A549 (cell line): ENCODE measurements around the gene AFF1. TPM values are rescaled to one million over a fixed set of nuclear protein-coding genes. Genes with fewer than 3 reads are reported as not detected.

Experiments used
- ATAC-seq, 2 experiments: fragments of 200-7000 bp in 1 of 2; fragments of >200 bp in 1 of 2; cut with Nextera tagmentation in 1 of 2; cut with Tn5 transposase in 1 of 2; 3 replicates each; pipeline versions ENCODE4 v1.8.0 to v1.9.1; 2018 to 2020; ENCODE audit warnings: mild to moderate bottlenecking in 1 of 2, moderate library complexity in 1 of 2
- CTCF ChIA-PET: fragments of 300-600 bp; sonication (Branson Sonifier 250); formaldehyde crosslinking; extraction: SDS; loops from one replicate; lab custom pipeline; 2021; ENCODE audit warnings: antibody characterized with exemption, inconsistent platforms; lab: Yijun Ruan, JAX
- POLR2A ChIA-PET: fragments of 350-600 bp; formaldehyde crosslinking; extraction: SDS; loops from one replicate; lab custom pipeline; 2021; ENCODE audit warnings: antibody characterized with exemption, inconsistent platforms; lab: Yijun Ruan, JAX
- DNase-seq, 2 experiments: peaks; one replicate each; pipeline versions ENCODE4 v3.0.0 to v3.0.0-alpha.2; 2011 to 2016; ENCODE audit warnings: low read depth in 1 of 2, low spot score in 1 of 2
- FAIRE-seq: peaks from 2 replicates; lab custom pipeline; 2011; peaks lifted over from hg19 to GRCh38; lab: Jason Lieb, UNC
- H3K27ac ChIP-seq, 2 experiments: fragments of >200 bp; sonication (Bioruptor Twin); formaldehyde crosslinking; 3 replicates each; pipeline ENCODE4 v1.5.1; 2016 to 2017
- H3K4me1 ChIP-seq: fragments of >200 bp; sonication (Bioruptor Twin); formaldehyde crosslinking; 3 replicates; pipeline ENCODE4 v1.6.1; 2016
- H3K4me2 ChIP-seq: fragments of >200 bp; sonication (Bioruptor Twin); formaldehyde crosslinking; 3 replicates; pipeline ENCODE4 v1.6.1; 2016
- H3K4me3 ChIP-seq: fragments of >200 bp; sonication (Bioruptor Twin); formaldehyde crosslinking; 3 replicates; pipeline ENCODE4 v1.5.1; 2016
- H3K9me3 ChIP-seq: fragments of >200 bp; sonication (Bioruptor Twin); formaldehyde crosslinking; 3 replicates; pipeline ENCODE4 v1.6.1; 2016
- CEBPB ChIP-seq, 2 experiments: fragments of >200 bp in 1 of 2; sonication (Bioruptor Twin) in 1 of 2; formaldehyde crosslinking in 1 of 2; IDR thresholded peaks; 2 replicates each; pipeline ENCODE4 v1.6.1; 2012 to 2016
- CHD4 ChIP-seq: fragments of 200-600 bp; sonication (generic); IDR thresholded peaks from 2 replicates; pipeline ENCODE4 v1.6.1; 2016; ENCODE audit warnings: antibody characterized with exemption, mild to moderate bottlenecking, borderline replicate concordance
- EHMT2 ChIP-seq: fragments of 200-600 bp; sonication (generic); IDR thresholded peaks from 2 replicates; pipeline ENCODE4 v1.6.1; 2016; ENCODE audit warnings: antibody characterized with exemption, low read depth, mild to moderate bottlenecking, moderate library complexity
- EP300 ChIP-seq, 2 experiments: fragments of >200 bp; sonication (Bioruptor Twin); formaldehyde crosslinking; IDR thresholded peaks; 2 replicates in 1 of 2; 3 replicates in 1 of 2; pipeline ENCODE4 v1.6.1; 2016 to 2017
- ESRRA ChIP-seq: fragments of 150-350 bp; IDR thresholded peaks from 2 replicates; pipeline ENCODE4 v1.6.1; 2014; ENCODE audit warnings: mild to moderate bottlenecking, low read length, borderline replicate concordance
- FOSL2 ChIP-seq, 2 experiments: fragments of 450-650 bp in 1 of 2; fragments of >200 bp in 1 of 2; sonication (Bioruptor Twin) in 1 of 2; formaldehyde crosslinking; IDR thresholded peaks; 2 replicates each; pipeline versions ENCODE4 v1.5.0 to v1.6.1; 2016 to 2020; ENCODE audit warnings: mild to moderate bottlenecking in 1 of 2, moderate library complexity in 1 of 2
- HOXA7 ChIP-seq: fragments of 250-450 bp; sonication (Bioruptor Pico); IDR thresholded peaks from 2 replicates; pipeline ENCODE4 v1.5.0; 2020; ENCODE audit warnings: mild to moderate bottlenecking, moderate library complexity
- HOXB13 ChIP-seq: fragments of 250-450 bp; sonication (Bioruptor Pico); IDR thresholded peaks from 2 replicates; pipeline ENCODE4 v1.5.0; 2020; ENCODE audit warnings: low read depth, mild to moderate bottlenecking, moderate library complexity
- MAZ ChIP-seq: fragments of 150-350 bp; IDR thresholded peaks from 2 replicates; pipeline ENCODE4 v1.6.1; 2014; ENCODE audit warnings: antibody characterized with exemption, low read depth, low read length, borderline replicate concordance
- POLR2AphosphoS2 ChIP-seq: conservative IDR thresholded peaks from 2 replicates; pipeline ENCODE4 v1.6.1; 2012; ENCODE audit warnings: low read length, improper control_type of control experiment, inconsistent platforms
- RAD21 ChIP-seq, 2 experiments: fragments of >200 bp in 1 of 2; sonication (Bioruptor Twin) in 1 of 2; formaldehyde crosslinking in 1 of 2; IDR thresholded peaks in 1 of 2; conservative IDR thresholded peaks in 1 of 2; 2 replicates in 1 of 2; 3 replicates in 1 of 2; pipeline ENCODE4 v1.6.1; 2012 to 2018; ENCODE audit warnings: inconsistent platforms in 1 of 2
- RARB ChIP-seq: fragments of 250-450 bp; sonication (Bioruptor Pico); IDR thresholded peaks from 2 replicates; pipeline ENCODE4 v1.8.0; 2021; ENCODE audit warnings: mild to moderate bottlenecking, moderate library complexity
- TFCP2L1 ChIP-seq: fragments of 250-450 bp; sonication (Bioruptor Pico); IDR thresholded peaks from 2 replicates; pipeline ENCODE4 v1.5.0; 2021; ENCODE audit warnings: mild to moderate bottlenecking
- TP53 ChIP-seq: fragments of 250-450 bp; sonication (Bioruptor Pico); IDR thresholded peaks from 2 replicates; pipeline ENCODE4 v1.5.0; 2021; ENCODE audit warnings: mild to moderate bottlenecking, moderate library complexity
- ZFP36 ChIP-seq: fragments of 450-650 bp; IDR thresholded peaks from 2 replicates; pipeline ENCODE4 v1.6.1; 2014; ENCODE audit warnings: borderline replicate concordance; ENCODE audit not compliant: partially characterized antibody
- ZNF302 ChIP-seq: fragments of 250-450 bp; sonication (Bioruptor Pico); IDR thresholded peaks from 2 replicates; pipeline ENCODE4 v1.9.0; 2021; ENCODE audit warnings: inconsistent platforms, mild to moderate bottlenecking, moderate library complexity
- WGBS: methylation state at CpG from one replicate; pipeline ENCODE4 v1.1.6; 2017; ENCODE audit errors: missing lambda C conversion rate; 5-methylcytosine and 5-hydroxymethylcytosine counted together
- polyA plus RNA-seq, 4 experiments: library from polyadenylated mRNA; depleted of rRNA in 3 of 4; stranded (reverse); fragments of >200 nt; fragmentation: RNase III in 1 of 4; extraction: RNeasy Plus Mini Kit Qiagen cat#74134 plus additional on column Dnase treatment in 1 of 4; gene quantifications; 2 replicates in 3 of 4; 3 replicates in 1 of 4; pipeline ENCODE4 v1.2.3, GENCODE V29; 2011 to 2017
- TF ChIP-seq, protein P1 (sequence below): fragments of 450-650 bp; IDR thresholded peaks from 2 replicates; pipeline ENCODE4 v1.6.1; 2014; ENCODE audit warnings: antibody characterized with exemption
- TF ChIP-seq, protein P2 (sequence below): IDR thresholded peaks from 2 replicates; pipeline ENCODE4 v1.6.1; 2012; ENCODE audit warnings: low read depth, borderline replicate concordance
- TF ChIP-seq, protein P3 (sequence below): fragments of >200 bp; sonication (Bioruptor Twin); formaldehyde crosslinking; IDR thresholded peaks from 3 replicates; pipeline ENCODE4 v1.5.1; 2016

Gene AFF1
- polyA plus RNA-seq, 2 of the 4 experiments (the other 2 are of a cell fraction), result 13.7 to 15.4 TPM

DNA sequence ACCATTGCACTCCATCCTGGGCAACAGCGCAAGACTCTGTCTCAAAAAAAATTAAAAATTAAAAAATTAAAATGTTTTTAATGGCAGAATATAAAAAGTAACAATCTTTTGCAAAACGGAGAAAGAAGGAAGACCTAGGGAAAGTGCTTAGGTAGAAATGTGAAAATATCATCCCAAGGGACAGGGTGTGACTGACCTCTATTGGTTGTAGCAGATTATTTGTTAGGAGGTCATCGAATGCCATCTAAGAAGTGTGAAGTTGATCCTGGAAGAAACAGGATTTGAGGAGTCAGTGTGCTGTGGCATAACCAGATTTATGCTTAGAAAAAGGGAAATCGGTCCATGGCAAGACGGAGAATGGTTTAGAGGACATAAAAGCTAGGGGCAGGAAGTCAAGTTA, 24.4 kb upstream of the AFF1 start:
- H3K4me1 ChIP-seq, result no peaks in the 10 kb centered on the region
- no peak overlapping the region for H3K4me2 ChIP-seq
- DNase-seq (no peak), ATAC-seq (no peak), FAIRE-seq (no peak)
- no peaks in the 10 kb centered on the region for H3K9me3 ChIP-seq
- 91% methylated on average over 5 of the region's 5 CpGs for WGBS
- CTCF ChIA-PET, result no interaction called here
- H3K4me3 ChIP-seq, result no peak overlapping the region
- POLR2A ChIA-PET, result no interaction called here
- H3K27ac ChIP-seq, result no peak overlapping the region
- TF ChIP-seq RAD21 (conservative IDR thresholded peaks at IDR 0.05 in 1 of 2, IDR thresholded peaks at IDR 0.05 in 1 of 2) (0 out of 5 replicates have a peak, but pooled peaks of 1 of the 2 experiments have one; percentile 23), EP300 (IDR thresholded peaks at IDR 0.05) (no peak)
- TF ChIP-seq, protein P1, sequence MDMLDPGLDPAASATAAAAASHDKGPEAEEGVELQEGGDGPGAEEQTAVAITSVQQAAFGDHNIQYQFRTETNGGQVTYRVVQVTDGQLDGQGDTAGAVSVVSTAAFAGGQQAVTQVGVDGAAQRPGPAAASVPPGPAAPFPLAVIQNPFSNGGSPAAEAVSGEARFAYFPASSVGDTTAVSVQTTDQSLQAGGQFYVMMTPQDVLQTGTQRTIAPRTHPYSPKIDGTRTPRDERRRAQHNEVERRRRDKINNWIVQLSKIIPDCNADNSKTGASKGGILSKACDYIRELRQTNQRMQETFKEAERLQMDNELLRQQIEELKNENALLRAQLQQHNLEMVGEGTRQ, result no peak

DNA sequence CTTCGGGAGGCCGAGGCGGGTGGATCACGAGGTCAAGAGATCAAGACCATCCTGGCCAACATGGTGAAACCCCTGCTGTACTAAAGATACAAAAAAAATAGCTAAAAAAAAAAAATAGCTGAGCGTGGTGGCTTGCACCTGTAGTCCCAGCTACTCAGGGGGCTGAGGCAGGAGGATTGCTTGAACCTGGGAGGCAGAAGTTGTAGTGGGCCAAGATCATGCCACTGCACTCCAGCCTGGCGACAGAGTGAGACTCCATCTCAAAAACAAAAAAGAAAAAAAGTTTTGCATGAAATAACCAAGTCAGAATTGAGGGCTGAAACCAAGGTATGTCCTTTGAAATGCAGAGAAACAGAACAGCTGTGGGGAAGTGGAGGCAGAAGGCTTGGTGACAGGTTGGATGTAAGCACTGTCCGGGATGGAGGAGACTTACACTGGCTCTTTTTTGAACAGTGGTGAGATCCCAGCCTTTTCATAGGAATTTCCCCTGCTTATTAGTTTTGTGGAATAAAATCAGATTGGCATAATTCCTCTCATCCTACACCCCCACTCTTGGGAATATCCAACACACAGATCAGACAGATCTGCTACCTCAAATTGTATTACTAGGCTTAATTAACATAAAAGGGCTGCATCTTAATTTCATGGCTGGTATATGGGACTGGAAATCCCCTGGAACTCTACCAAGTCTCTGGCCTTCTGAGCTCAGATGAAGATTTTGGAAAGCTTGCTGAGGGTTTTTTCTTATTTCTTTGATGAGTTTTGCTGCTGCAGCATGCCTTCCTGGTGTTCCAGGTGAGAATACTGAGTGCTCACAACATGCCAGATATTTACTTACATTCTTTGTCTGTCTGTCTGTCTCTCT, 23.8 kb upstream of the AFF1 start:
- POLR2A ChIA-PET, result no interaction called here
- Histone ChIP-seq H3K4me3 (no peak overlapping the region), H3K9me3 (no peaks in the 10 kb centered on the region), H3K4me2 (no peak overlapping the region), H3K4me1 (no peaks in the 10 kb centered on the region), H3K27ac (no peak overlapping the region)
- whole genome bisulfite sequencing, result 83% methylated on average over 7 of the region's 7 CpGs
- ATAC-seq, result no peak
- CTCF ChIA-PET, result interaction anchor here (0.9 to 2.1 kb wide), 2 partner anchors 9 to 11 kb away, joined by 3 to 6 read pairs; no protein-coding TSS in a partner anchor
- FAIRE-seq, result no peak
- no peak for DNase-seq
- TF ChIP-seq, protein P2, sequence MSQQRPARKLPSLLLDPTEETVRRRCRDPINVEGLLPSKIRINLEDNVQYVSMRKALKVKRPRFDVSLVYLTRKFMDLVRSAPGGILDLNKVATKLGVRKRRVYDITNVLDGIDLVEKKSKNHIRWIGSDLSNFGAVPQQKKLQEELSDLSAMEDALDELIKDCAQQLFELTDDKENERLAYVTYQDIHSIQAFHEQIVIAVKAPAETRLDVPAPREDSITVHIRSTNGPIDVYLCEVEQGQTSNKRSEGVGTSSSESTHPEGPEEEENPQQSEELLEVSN, result no peak

DNA sequence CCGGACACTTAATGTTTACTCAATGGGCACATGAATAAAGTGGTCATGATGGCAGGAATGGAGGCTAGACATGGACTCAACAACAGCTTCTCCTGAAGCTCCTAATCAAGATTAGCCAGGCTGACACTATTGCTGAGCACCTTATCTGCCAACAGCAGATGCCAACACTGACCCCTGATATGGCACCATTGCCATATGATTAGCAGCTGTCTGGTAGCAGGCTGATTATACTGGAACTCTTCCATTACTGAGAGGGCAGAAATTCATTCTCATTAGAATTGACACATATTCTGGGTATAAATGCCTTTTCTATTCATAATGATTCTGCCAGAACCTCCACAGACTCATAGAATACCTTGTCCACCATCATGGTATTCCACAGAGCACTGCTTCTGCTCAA, 18.4 kb upstream of the AFF1 start:
- Histone ChIP-seq H3K9me3 (no peaks in the 10 kb centered on the region), H3K27ac (no peak overlapping the region), H3K4me3 (no peak overlapping the region), H3K4me1 (no peaks in the 10 kb centered on the region; the same call in 2 of the 3 replicates), H3K4me2 (no peak overlapping the region)
- WGBS, result 52% methylated on average over 1 of the region's 1 CpG
- FAIRE-seq, result no peak
- CTCF ChIA-PET, result interaction anchor here (0.7 to 1.7 kb wide), 3 partner anchors 11 to 420 kb away, joined by 3 to 5 read pairs (median 3); no protein-coding TSS in a partner anchor
- TF ChIP-seq MAZ (no peak), EHMT2 (no peak)
- ATAC-seq, result no peak
- POLR2A ChIA-PET, result no interaction called here
- DNase-seq, result no peak

DNA sequence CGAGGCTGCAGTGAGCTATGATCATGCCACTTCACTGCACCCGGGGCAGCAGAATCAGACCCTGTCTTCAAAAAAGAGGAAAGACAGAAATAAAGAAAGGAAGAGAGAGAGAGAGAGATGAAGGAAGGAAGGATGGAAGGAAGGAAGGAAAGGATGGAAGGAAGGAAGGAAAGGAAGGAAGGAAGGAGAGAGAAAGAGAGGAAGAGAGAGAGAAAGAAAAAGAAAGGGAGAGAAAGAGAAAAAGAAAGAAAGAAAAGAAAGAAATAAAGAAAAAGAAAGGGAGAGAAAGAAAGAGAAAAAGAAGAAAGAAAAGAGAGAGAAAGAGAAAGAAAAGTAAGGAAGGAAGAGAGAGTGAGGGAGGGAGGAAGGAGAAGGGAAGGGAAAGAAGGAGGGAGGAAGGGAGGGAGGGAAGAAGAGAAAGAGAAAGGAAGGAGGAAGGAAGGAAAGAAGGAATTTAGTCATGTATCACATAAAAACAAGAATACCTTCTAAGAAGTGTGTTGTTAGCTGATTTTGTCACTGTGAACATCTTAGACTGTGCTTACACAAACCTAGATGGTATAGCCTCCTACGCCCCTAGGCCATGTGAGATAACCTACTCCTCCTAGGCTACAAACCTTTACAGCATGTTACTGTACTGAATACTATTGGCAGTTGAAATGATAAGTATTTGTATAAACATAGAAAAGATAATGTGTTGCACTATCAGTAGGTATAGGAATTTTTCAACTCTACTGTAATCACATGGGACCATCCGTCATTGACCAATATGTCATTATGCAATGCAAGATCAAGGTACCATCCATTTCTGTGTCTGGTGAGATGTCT, 17.4 kb upstream of the AFF1 start:
- Histone ChIP-seq H3K4me3 (no peak overlapping the region), H3K4me1 (peaks cover 3% of the 10 kb centered on the region; the same call in 1 of the 3 replicates), H3K9me3 (no peaks in the 10 kb centered on the region), H3K27ac (no peak overlapping the region), H3K4me2 (no peak overlapping the region)
- DNase-seq (no peak), FAIRE-seq (no peak), ATAC-seq (no peak)
- ChIA-PET CTCF (interaction anchor here (0.7 kb wide), 1 partner anchor 421 kb away, joined by 3 read pairs; no protein-coding TSS in a partner anchor), POLR2A (no interaction called here)
- WGBS, result 80% methylated on average over 4 of the region's 4 CpGs
- TF ChIP-seq POLR2AphosphoS2 (no peak), HOXB13 (no peak), HOXA7 (no peak), CHD4 (no peak), TFCP2L1 (CRISPR knock-in tag) (no peak), ESRRA (no peak), FOSL2 (IDR thresholded peaks at IDR 0.05) (no peak), FOSL2 (CRISPR knock-in tag; IDR thresholded peaks at IDR 0.05) (no peak), ZFP36 (no peak), RARB (no peak), ZNF302 (CRISPR knock-in tag) (no peak), CEBPB (IDR thresholded peaks at IDR 0.05) (no peak), TP53 (no peak)
- TF ChIP-seq, protein P1, result no peak
- TF ChIP-seq, protein P3, sequence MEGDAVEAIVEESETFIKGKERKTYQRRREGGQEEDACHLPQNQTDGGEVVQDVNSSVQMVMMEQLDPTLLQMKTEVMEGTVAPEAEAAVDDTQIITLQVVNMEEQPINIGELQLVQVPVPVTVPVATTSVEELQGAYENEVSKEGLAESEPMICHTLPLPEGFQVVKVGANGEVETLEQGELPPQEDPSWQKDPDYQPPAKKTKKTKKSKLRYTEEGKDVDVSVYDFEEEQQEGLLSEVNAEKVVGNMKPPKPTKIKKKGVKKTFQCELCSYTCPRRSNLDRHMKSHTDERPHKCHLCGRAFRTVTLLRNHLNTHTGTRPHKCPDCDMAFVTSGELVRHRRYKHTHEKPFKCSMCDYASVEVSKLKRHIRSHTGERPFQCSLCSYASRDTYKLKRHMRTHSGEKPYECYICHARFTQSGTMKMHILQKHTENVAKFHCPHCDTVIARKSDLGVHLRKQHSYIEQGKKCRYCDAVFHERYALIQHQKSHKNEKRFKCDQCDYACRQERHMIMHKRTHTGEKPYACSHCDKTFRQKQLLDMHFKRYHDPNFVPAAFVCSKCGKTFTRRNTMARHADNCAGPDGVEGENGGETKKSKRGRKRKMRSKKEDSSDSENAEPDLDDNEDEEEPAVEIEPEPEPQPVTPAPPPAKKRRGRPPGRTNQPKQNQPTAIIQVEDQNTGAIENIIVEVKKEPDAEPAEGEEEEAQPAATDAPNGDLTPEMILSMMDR, result no peak
- TF ChIP-seq, protein P2, result no peak
